H1 (cell line): ENCODE measurements around the gene P3H2. TPM values are rescaled to one million over a fixed set of nuclear protein-coding genes. Genes with fewer than 3 reads are reported as not detected.

ENCODE experiments used
- CTCF ChIA-PET: fragments of 300-600 bp; sonication (Branson Sonifier 250); formaldehyde crosslinking; loops from one replicate; lab custom pipeline; 2021; ENCODE audit not compliant: partially characterized antibody; lab: Charles Lee
- POLR2A ChIA-PET: fragments of 300-600 bp; sonication (Branson Sonifier 250); formaldehyde crosslinking; loops from one replicate; lab custom pipeline; 2021; ENCODE audit warnings: inconsistent platforms; ENCODE audit not compliant: partially characterized antibody; lab: Charles Lee
- DNase-seq, 2 experiments: peaks; one replicate each; pipeline versions ENCODE4 v3.0.0 to v3.0.0-alpha.2; 2010 to 2022; ENCODE audit warnings: low spot score in 2 of 2, low read depth in 1 of 2, mixed read lengths in 1 of 2
- FAIRE-seq: peaks from 2 replicates; lab custom pipeline; 2011; peaks lifted over from hg19 to GRCh38; lab: Jason Lieb, UNC
- H2AFZ ChIP-seq: 2 replicates; pipeline ENCODE4 v1.8.1; 2012; ENCODE audit warnings: low read length, inconsistent platforms
- H2AK5ac ChIP-seq: 2 replicates; pipeline ENCODE4 v1.6.1; 2013; ENCODE audit warnings: low read depth, low read length
- H2BK120ac ChIP-seq: replicated peaks from 2 replicates; pipeline ENCODE3; 2013; ENCODE audit warnings: low read depth, low read length, inconsistent platforms
- H2BK12ac ChIP-seq: 2 replicates; pipeline ENCODE4 v1.6.1; 2013; ENCODE audit warnings: low read depth, low read length
- H2BK15ac ChIP-seq: 2 replicates; pipeline ENCODE4 v1.6.1; 2013; ENCODE audit warnings: low read length
- H2BK20ac ChIP-seq: 2 replicates; pipeline ENCODE4 v1.6.1; 2013; ENCODE audit warnings: low read length
- H2BK5ac ChIP-seq: 2 replicates; pipeline ENCODE4 v1.6.1; 2013; ENCODE audit warnings: low read depth, low read length
- H3K14ac ChIP-seq: 2 replicates; pipeline ENCODE4 v1.6.1; 2013; ENCODE audit warnings: inconsistent platforms; ENCODE audit not compliant: insufficient read length
- H3K18ac ChIP-seq: 2 replicates; pipeline ENCODE4 v1.6.1; 2013; ENCODE audit warnings: low read length; ENCODE audit errors: extremely low read depth
- H3K23ac ChIP-seq: 2 replicates; pipeline ENCODE4 v1.6.1; 2013; ENCODE audit warnings: inconsistent platforms; ENCODE audit not compliant: insufficient read length
- H3K23me2 ChIP-seq: 2 replicates; pipeline ENCODE4 v1.6.1; 2013; ENCODE audit warnings: low read depth, low read length
- H3K27ac ChIP-seq: 2 replicates; pipeline ENCODE4 v1.6.1; 2011; ENCODE audit warnings: low read depth, low read length, inconsistent platforms
- H3K27me3 ChIP-seq, 4 experiments: replicated peaks in 1 of 4; 1 replicate in 1 of 4; 2 replicates in 3 of 4; pipeline versions ENCODE4 v1.6.1 to v1.8.1; 2011 to 2013; ENCODE audit warnings: low read length in 3 of 4, mild to moderate bottlenecking in 3 of 4, inconsistent platforms in 2 of 4, mixed read lengths in 2 of 4, moderate library complexity in 1 of 4; ENCODE audit not compliant: control insufficient read depth in 3 of 4, insufficient read depth in 3 of 4; ENCODE audit errors: extremely low read depth in 1 of 4
- H3K36me3 ChIP-seq, 4 experiments: 2 replicates each; pipeline versions ENCODE4 v1.6.1 to v1.8.1; 2011 to 2013; ENCODE audit warnings: mild to moderate bottlenecking in 4 of 4, low read length in 3 of 4, moderate library complexity in 2 of 4, control low read depth in 1 of 4, inconsistent platforms in 1 of 4; ENCODE audit not compliant: insufficient read depth in 4 of 4, control insufficient read depth in 2 of 4
- H3K4ac ChIP-seq: replicated peaks from 2 replicates; pipeline ENCODE3; 2013; ENCODE audit warnings: low read length, low read depth, mixed read lengths, inconsistent platforms; ENCODE audit not compliant: insufficient read length
- H3K4me1 ChIP-seq, 4 experiments: replicated peaks in 1 of 4; 1 replicate in 1 of 4; 2 replicates in 3 of 4; pipeline versions ENCODE4 v1.6.1 to v1.8.1; 2011 to 2013; ENCODE audit warnings: low read length in 3 of 4, inconsistent platforms in 2 of 4, mixed read lengths in 1 of 4; ENCODE audit not compliant: insufficient read depth in 4 of 4, control insufficient read depth in 3 of 4
- H3K4me2 ChIP-seq, 2 experiments: 2 replicates each; pipeline versions ENCODE4 v1.6.1 to v1.8.1; 2011 to 2013; ENCODE audit warnings: low read depth in 2 of 2, low read length in 2 of 2, control low read depth in 1 of 2, inconsistent platforms in 1 of 2, mild to moderate bottlenecking in 1 of 2; ENCODE audit not compliant: insufficient read depth in 1 of 2
- H3K4me3 ChIP-seq, 4 experiments: fragments of 200-600, 300-600 bp in 1 of 4; sonication (generic), shearing (Covaris generic), sonication (Bioruptor Twin) in 1 of 4; 2 replicates each; pipeline versions ENCODE4 v1.5.1 to v1.8.1; 2011 to 2016; ENCODE audit warnings: low read length in 4 of 4, low read depth in 3 of 4, control low read depth in 2 of 4, inconsistent platforms in 2 of 4, mild to moderate bottlenecking in 2 of 4, mixed read lengths in 1 of 4, moderate library complexity in 1 of 4; ENCODE audit not compliant: insufficient read depth in 2 of 4; ENCODE audit errors: extremely low read depth in 1 of 4
- H3K56ac ChIP-seq: replicated peaks from 2 replicates; pipeline ENCODE3; 2013; ENCODE audit warnings: low read depth, mild to moderate bottlenecking, mixed read lengths, low read length, inconsistent platforms; ENCODE audit not compliant: insufficient read length
- H3K79me1 ChIP-seq: 2 replicates; pipeline ENCODE4 v1.6.1; 2013; ENCODE audit warnings: low read depth, low read length, control low read depth
- H3K79me2 ChIP-seq, 2 experiments: 2 replicates each; pipeline versions ENCODE4 v1.6.1 to v1.8.1; 2012 to 2013; ENCODE audit warnings: low read length in 2 of 2, mild to moderate bottlenecking in 2 of 2, inconsistent platforms in 1 of 2; ENCODE audit not compliant: insufficient read depth in 2 of 2, control insufficient read depth in 1 of 2
- H3K9ac ChIP-seq, 4 experiments: replicated peaks in 1 of 4; 1 replicate in 1 of 4; 2 replicates in 3 of 4; pipeline versions ENCODE4 v1.6.1 to v1.8.1; 2011 to 2013; ENCODE audit warnings: low read depth in 3 of 4, low read length in 3 of 4, control low read depth in 2 of 4, mild to moderate bottlenecking in 2 of 4, moderate library complexity in 2 of 4, inconsistent platforms in 1 of 4; ENCODE audit errors: extremely low read depth in 1 of 4
- H3K9me3 ChIP-seq, 2 experiments: 2 replicates each; pipeline versions ENCODE4 v1.6.1 to v1.8.1; 2012 to 2013; ENCODE audit warnings: mild to moderate bottlenecking in 2 of 2, moderate library complexity in 2 of 2, control low read depth in 1 of 2, inconsistent platforms in 1 of 2, low read depth in 1 of 2, low read length in 1 of 2, mixed read lengths in 1 of 2; ENCODE audit not compliant: insufficient read depth in 2 of 2
- H4K20me1 ChIP-seq, 2 experiments: replicated peaks in 1 of 2; 2 replicates each; pipeline versions ENCODE3 to v1.8.1; 2011 to 2013; ENCODE audit warnings: inconsistent platforms in 2 of 2, low read length in 2 of 2, mild to moderate bottlenecking in 1 of 2; ENCODE audit not compliant: insufficient read depth in 2 of 2, control insufficient read depth in 1 of 2
- H4K5ac ChIP-seq: 2 replicates; pipeline ENCODE4 v1.6.1; 2013; ENCODE audit warnings: low read length, low read depth, mixed read lengths, inconsistent platforms; ENCODE audit not compliant: insufficient read length
- H4K8ac ChIP-seq: 2 replicates; pipeline ENCODE4 v1.8.0; 2013; ENCODE audit warnings: mild to moderate bottlenecking, moderate library complexity, low read length, inconsistent platforms; ENCODE audit not compliant: insufficient read depth; ENCODE audit errors: extremely low read depth
- H4K91ac ChIP-seq: replicated peaks from 2 replicates; pipeline ENCODE3; 2013; ENCODE audit warnings: low read length, mixed read lengths, inconsistent platforms; ENCODE audit not compliant: insufficient read length
- JUND ChIP-seq: IDR thresholded peaks from 2 replicates; pipeline ENCODE4 v1.6.1; 2011; ENCODE audit warnings: mild to moderate bottlenecking, improper control_type of control experiment, low read length
- WGBS, 2 experiments: shearing (Covaris generic) in 1 of 2; methylation state at CpG; one replicate each; pipeline versions ENCODE4 v1.1.6 to v1.1.7; 2013 to 2015; ENCODE audit warnings: low lambda C conversion rate in 2 of 2, mixed read lengths in 2 of 2, inconsistent platforms in 1 of 2, low coverage in 1 of 2, missing lambda C conversion rate in 1 of 2; ENCODE audit not compliant: insufficient replicate concordance in 2 of 2, insufficient coverage in 1 of 2, insufficient read length in 1 of 2; ENCODE audit errors: extremely low coverage in 1 of 2, missing lambda C conversion rate in 1 of 2; 5-methylcytosine and 5-hydroxymethylcytosine counted together
- polyA plus RNA-seq, 7 experiments: library from polyadenylated mRNA; depleted of rRNA in 3 of 7; stranded (reverse) in 5 of 7; unstranded in 2 of 7; fragments of >200 nt in 5 of 7; fragments of 200-250 nt in 2 of 7; gene quantifications; 1 replicate in 5 of 7; 2 replicates in 1 of 7; 4 replicates in 1 of 7; pipeline versions ENCODE4 v1.2.1 to v1.2.3, GENCODE V29; 2011 to 2013; ENCODE audit warnings: missing spikeins in 2 of 7, mixed read lengths in 2 of 7
- total RNA-seq: library from RNA; stranded (reverse); fragmentation: NEBNext Ultra II Directional; extraction: Animal tissue kit (Norgen Biotek cat#: 25700); gene quantifications from 2 replicates; pipeline ENCODE4 v1.2.1, GENCODE V29; 2021

P3H2 gene
- total and polyA plus RNA-seq, 2 of the 8 experiments (the other 6 are each of a cell fraction or from before 2014, with no cell fraction given) = 40.5 to 60.4 TPM

GRCh38 chr3:189982321-189982945, 138.3 kb downstream of the P3H2 start:
- Histone ChIP-seq H3K56ac (no peak overlapping the region), H4K91ac (peak overlapping the region; percentile 92), H3K36me3 (peaks cover 3 to 30% (median 10%) of the 10 kb centered on the region in 4 experiments; a peak in 6 of 8 replicates), H2AK5ac (peak overlapping the region; percentile 45; the same call in 1 of the 2 replicates), H2BK12ac (peak overlapping the region; percentile 85; the same call in 1 of the 2 replicates), H2BK5ac (peak overlapping the region; percentile 69; the same call in 1 of the 2 replicates), H3K4me3 (no peak overlapping the region), H2BK20ac (peak overlapping the region; percentile 97), H3K23me2 (no peaks in the 10 kb centered on the region), H3K27me3 (no peaks in the 10 kb centered on the region), H3K79me1 (no peaks in the 10 kb centered on the region), H4K8ac (no peak overlapping the region), H3K23ac (no peak overlapping the region), H3K4ac (peak overlapping the region; percentile 88), H3K18ac (peak overlapping the region; percentile 68), H2BK15ac (no peak overlapping the region; the same call in 1 of the 2 replicates), H2AFZ (no peak overlapping the region), H3K27ac (no peak overlapping the region), H3K9me3 (no peaks in the 10 kb centered on the region), H3K4me1 (peaks cover 0 to 19% (median 4%) of the 10 kb centered on the region in 4 experiments; a peak in 4 of 7 replicates), H4K20me1 (no peaks in the 10 kb centered on the region), H3K14ac (no peak overlapping the region), H4K5ac (no peak overlapping the region), H3K9ac (no peak overlapping the region), H2BK120ac (peak overlapping the region; percentile 96), H3K79me2 (no peaks in the 10 kb centered on the region), H3K4me2 (no peak overlapping the region)
- WGBS, 2 experiments = 91% methylated on average over 5 of the region's 5 CpGs; no CpG with 5 or more reads in 1 of the 2 experiments
- POLR2A ChIA-PET = no interaction called here
- DNase-seq (no peak), FAIRE-seq (no peak)
- no peak for TF ChIP-seq JUND
- CTCF ChIA-PET = interaction anchor here (0.9 to 3.3 kb wide), 5 partner anchors 15 to 335 kb away, joined by 4 to 16 read pairs (median 8); no protein-coding TSS in a partner anchor
